Caki2 (cell line): ENCODE measurements around the gene SLC2A10. TPM values are rescaled to one million over a fixed set of nuclear protein-coding genes. Genes with fewer than 3 reads are reported as not detected.

Experiments
- DNase-seq: peaks from one replicate; pipeline ENCODE4 v3.0.0-alpha.2; 2015; ENCODE audit warnings: low read depth
- in situ Hi-C: cut with HindIII; loops from 2 replicates; pipeline ENCODE4 v1.10.0; 2016; ENCODE audit warnings: low sequenced_read_pairs, low pct_unique_long_range_greater_than_20kb, mixed read lengths
- total RNA-seq: library from RNA; depleted of rRNA; stranded (reverse); fragments of >200 nt; shearing (Covaris generic); gene quantifications from 2 replicates; pipeline ENCODE4 v1.2.3, GENCODE V29; 2014; ENCODE audit warnings: low replicate concordance

SLC2A10 gene
- total RNA-seq, 1 experiment from 2014 or later = 7.9 TPM

DNA sequence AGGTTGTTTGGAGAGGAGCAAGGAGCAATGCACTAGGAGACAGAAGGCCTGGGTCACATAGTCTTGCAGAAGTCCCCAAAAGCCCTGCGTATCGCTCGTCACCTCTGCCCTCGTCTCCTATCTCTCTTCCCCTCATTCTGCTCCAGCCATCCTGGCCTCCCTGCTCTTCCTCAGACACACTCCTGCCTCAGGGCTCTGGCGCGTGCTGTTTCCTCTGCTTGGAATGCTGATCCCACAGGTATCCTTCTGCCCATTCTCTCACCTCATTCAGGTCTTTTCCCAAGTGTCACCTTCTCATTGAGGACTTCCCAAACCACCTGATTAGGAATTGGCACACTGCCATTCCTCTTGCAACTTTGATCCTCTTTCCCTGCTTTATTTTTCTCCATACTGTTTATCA, 9.0 kb upstream of the SLC2A10 start:
- no peak for DNase-seq
- in situ Hi-C loops = no loop called here

- no peak for DNase-seq
These were observed 8.4 kb upstream of the SLC2A10 start for GRCh38 chr20:46701057-46701456.

GRCh38 chr20:46701556-46701955, 7.9 kb upstream of the SLC2A10 start:
- no peak for DNase-seq
- in situ Hi-C loops = no loop called here

More at GRCh38 chr20:46701057-46701456, 8.4 kb upstream of the SLC2A10 start:
- in situ Hi-C loops = no loop called here

- in situ Hi-C loops = no loop called here
- DNase-seq = no peak
These were observed 7.5 kb upstream of the SLC2A10 start for GRCh38 chr20:46701986-46702385.

- in situ Hi-C loops = no loop called here
- no peak for DNase-seq
These were observed 6.8 kb upstream of the SLC2A10 start for GRCh38 chr20:46702447-46703203.

DNA sequence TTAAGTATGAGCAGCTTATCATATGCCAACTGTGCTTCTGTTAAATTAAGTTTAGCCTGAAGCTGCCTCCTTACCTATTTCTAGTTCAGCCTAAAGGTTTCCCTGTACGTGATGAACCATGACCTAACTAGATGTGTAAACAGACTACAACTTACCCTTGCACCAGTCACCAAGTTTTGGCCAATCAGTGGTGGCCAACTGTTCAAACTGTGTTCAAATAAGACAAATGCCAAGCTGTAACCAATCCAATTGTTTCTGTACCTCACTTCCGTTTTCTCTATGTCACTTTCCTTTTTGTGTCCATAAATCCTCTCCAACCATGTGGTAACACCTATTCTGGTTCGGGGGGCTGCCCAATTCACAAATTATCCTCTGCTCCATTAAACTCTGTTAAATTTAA, 6.0 kb upstream of the SLC2A10 start:
- no peak for DNase-seq
- in situ Hi-C loops = no loop called here

GRCh38 chr20:46704714-46705377, 4.6 kb upstream of the SLC2A10 start:
- in situ Hi-C loops = no loop called here

GRCh38 chr20:46705378-46705729, 4.1 kb upstream of the SLC2A10 start:
- in situ Hi-C loops = no loop called here
- no peak for DNase-seq

More at GRCh38 chr20:46704714-46705377, 4.6 kb upstream of the SLC2A10 start:
- no peak for DNase-seq

- in situ Hi-C loops = no loop called here
- no peak for DNase-seq
These were observed 3.2 kb upstream of the SLC2A10 start for GRCh38 chr20:46706242-46706641.

DNA sequence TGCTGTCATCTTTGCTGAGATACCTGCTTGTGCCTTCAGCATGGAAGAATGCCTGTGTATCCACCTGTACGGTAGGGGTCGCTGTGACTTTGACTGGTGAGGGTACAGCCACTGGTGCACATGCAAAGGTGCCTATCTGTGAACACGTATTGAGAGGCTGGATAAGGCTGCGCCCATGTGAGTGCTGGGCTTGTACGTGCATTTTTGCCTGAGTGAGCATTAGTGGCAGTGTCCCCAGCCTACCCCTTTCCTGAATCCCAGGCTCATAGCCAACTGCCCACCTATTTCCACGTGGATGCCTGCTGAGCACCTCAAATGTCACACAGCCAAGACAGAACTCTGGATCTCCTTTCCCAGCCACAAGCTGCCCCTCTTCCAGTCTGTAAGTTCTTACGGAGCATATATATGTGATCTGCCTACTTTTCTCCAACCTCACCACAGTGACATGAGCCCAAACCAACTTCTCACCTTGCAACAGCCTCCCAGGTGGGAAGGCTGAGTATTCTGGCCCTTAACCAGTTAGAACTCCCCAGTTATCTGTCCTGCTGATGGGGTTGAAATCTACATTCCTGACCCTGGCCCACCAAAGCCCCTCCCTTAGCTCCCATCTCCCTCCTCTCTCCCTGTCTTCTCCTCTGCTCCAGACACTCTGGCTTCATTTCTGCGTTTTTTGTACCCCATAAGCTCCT, 1.1 kb upstream of the SLC2A10 start:
- in situ Hi-C loops = no loop called here

DNA sequence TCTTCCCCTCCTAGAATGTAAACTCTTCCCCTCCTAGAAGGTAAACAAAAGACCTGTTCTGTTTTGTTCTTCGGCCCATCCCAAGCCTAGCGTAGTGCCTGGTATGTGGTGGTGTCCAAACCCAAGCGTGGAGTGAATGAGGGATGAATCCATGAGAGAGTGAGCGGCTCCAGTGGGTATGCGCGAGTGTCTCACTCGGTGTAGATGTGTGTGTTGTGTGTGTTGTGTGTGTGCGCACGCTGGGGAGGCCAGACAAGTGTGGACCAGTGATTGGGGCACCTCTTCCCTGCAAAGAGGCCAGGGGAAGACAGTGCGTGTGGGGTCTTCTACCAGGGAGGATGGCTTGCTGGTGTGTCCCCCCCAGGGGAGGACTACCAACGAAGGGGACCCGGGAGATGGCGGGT, 392 bp upstream of the SLC2A10 start:
- DNase-seq = no peak
- in situ Hi-C loops = no loop called here

More for the DNA sequence above, 1.1 kb upstream of the SLC2A10 start:
- DNase-seq = no peak

DNA sequence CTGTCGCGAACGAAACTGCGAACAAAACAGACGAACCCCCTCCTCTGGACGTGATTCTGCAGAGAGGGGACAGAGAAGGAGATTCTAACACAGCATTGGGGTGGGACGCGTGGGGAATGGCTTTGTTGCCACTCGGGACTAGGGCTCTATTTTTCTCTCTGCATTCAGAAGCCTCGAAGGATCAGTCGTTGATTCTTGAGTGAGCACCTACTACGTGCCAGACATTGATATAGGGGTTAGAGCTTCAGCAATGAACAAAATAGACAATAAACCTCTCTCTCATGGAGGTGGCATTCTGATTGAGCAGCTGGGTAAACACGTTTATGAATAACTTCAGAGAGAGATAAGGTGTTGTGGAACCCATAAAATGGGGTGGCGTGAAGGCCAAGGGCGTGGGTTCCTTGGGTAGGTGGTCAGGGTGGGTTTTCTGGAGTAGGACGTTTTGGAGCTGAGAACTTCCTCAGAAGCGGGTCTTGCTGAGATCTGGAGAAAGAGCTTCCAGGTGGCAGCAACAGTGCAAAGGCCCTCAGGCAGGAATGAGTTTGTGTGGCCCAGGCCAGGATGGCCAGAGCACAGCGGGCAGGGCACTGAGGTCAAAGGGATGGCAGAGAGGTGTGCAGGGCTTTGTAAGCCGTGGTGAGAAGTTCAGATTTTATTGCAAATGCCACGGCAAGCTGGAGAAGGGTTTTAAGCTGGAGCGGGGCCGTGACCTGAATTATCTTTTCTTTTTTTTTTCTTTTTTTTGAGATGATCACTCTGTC, 884 bp downstream of the SLC2A10 start:
- in situ Hi-C loops = no loop called here
- no peak for DNase-seq

DNA sequence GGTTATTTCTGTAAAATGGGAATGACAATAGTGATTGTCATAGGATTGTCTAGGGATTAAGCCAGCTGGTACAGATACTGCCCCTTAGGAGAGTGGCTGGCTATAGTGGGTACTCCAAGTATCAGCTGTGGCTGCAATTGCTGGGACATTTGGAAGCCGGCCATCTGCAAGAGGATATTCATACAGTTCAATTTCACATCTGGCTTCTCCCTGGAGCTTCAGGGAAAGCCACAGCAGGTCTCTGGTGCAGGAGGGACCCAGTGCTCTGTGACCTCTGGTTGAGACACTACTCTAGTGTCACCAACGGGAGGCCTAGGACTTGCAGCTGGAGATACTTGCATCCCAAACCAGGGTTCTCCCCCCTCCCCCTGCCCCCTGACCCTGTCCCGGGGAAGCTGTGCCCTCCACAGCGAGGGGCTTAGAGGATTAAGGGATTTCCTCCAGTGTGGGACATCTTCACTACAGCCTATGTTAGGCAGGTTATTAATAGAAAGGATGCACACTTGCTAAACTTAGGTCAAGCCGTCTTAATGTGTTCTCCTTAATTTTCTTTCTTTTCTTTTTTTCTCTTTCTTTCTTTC, 2.7 kb downstream of the SLC2A10 start:
- in situ Hi-C loops = no loop called here
- DNase-seq = no peak

GRCh38 chr20:46713957-46714834, 4.7 kb downstream of the SLC2A10 start:
- in situ Hi-C loops = no loop called here
- DNase-seq = no peak

DNA sequence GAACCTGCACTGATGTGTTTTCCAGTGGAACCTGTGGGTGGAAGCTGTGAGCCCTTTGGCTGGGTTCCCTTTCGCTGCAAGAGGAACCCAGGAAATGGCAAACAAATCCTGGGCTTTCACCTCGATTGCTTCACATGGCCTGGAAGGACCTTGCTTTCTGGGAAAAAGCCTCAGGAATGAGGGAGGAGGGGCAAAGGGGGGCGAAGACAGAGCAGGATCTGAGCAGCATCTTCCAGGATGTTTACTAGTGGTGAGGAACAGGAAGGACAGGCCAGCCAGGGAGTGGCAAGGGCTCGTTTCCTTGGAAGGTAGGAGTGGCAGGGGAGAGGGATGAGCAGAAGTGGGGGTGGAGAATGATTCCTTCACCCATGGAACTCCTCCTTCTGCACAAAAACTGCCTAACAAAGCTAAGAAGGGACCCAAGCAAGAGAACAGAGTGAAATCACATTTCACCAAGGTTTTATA, 5.9 kb downstream of the SLC2A10 start:
- in situ Hi-C loops = no loop called here
- no peak for DNase-seq

GRCh38 chr20:46717818-46718541, 8.5 kb downstream of the SLC2A10 start:
- DNase-seq = no peak
- in situ Hi-C loops = no loop called here

- in situ Hi-C loops = no loop called here
- no peak for DNase-seq
These were observed 10.6 kb downstream of the SLC2A10 start for GRCh38 chr20:46720019-46720418.
